Lung (tissue), 12 donors: Measurements from ENCODE around the gene NRP2. TPM values are rescaled to one million over a fixed set of nuclear protein-coding genes. Genes with fewer than 3 reads are reported as not detected.
A peak's percentile ranks its signal among the peaks of the same experiment; 100 is the strongest.

Source experiments
- ATAC-seq: fragments of 200-7000 bp; cut with Tn5 transposase; one replicate; pipeline ENCODE4 v1.9.1; 2020; ENCODE audit warnings: moderate number of reproducible peaks; ENCODE audit not compliant: insufficient read depth, low FRiP score
- DNase-seq, 3 donors: peaks; one replicate each; pipeline ENCODE4 v3.0.0-alpha.2; 2013 to 2017
- H3K27ac ChIP-seq, 2 donors: one replicate each; pipeline ENCODE4 v1.5.1; 2013; ENCODE audit warnings: mild to moderate bottlenecking in 2 of 2, moderate library complexity in 2 of 2, control low read depth in 1 of 2, inconsistent platforms in 1 of 2, low read depth in 1 of 2, low read length in 1 of 2
- H3K27me3 ChIP-seq, 3 donors: one replicate each; pipeline ENCODE4 v1.5.1; 2013; ENCODE audit warnings: low read length in 2 of 3; ENCODE audit not compliant: control insufficient read depth in 3 of 3, insufficient read depth in 3 of 3
- H3K36me3 ChIP-seq, 4 donors: one replicate each; pipeline ENCODE4 v1.5.1; 2013; ENCODE audit warnings: low read length in 4 of 4, mild to moderate bottlenecking in 1 of 4, moderate library complexity in 1 of 4; ENCODE audit not compliant: control insufficient read depth in 4 of 4, insufficient read depth in 4 of 4
- H3K4me1 ChIP-seq, 5 donors: one replicate each; pipeline ENCODE4 v1.5.1; 2013; ENCODE audit warnings: low read length in 5 of 5, mild to moderate bottlenecking in 2 of 5, moderate library complexity in 1 of 5; ENCODE audit not compliant: control insufficient read depth in 5 of 5, insufficient read depth in 5 of 5
- H3K4me3 ChIP-seq: one replicate; pipeline ENCODE4 v1.5.1; 2013; ENCODE audit warnings: mild to moderate bottlenecking, control low read depth, moderate library complexity
- H3K9ac ChIP-seq, 2 donors: one replicate each; pipeline ENCODE4 v1.5.1; 2013; ENCODE audit warnings: low read length in 2 of 2, control low read depth in 1 of 2; ENCODE audit not compliant: insufficient read depth in 1 of 2
- H3K9me3 ChIP-seq, 4 donors: one replicate each; pipeline ENCODE4 v1.5.1; 2013; ENCODE audit warnings: low read length in 3 of 4, mild to moderate bottlenecking in 1 of 4, moderate library complexity in 1 of 4; ENCODE audit not compliant: control insufficient read depth in 4 of 4, insufficient read depth in 3 of 4
- CTCF ChIP-seq: IDR thresholded peaks from 2 replicates; pipeline ENCODE4 v1.5.1; 2012; ENCODE audit warnings: mild to moderate bottlenecking; ENCODE audit errors: control extremely low read depth, extremely low read depth
- WGBS, 2 donors: extraction: QIAGEN DNeasy Blood & Tissue Kit; methylation state at CpG; one replicate each; pipeline ENCODE4 v1.1.7; 2013; 5-methylcytosine and 5-hydroxymethylcytosine counted together
- polyA plus RNA-seq, 2 donors: library from polyadenylated mRNA; stranded (reverse); fragments of 200-250 nt; gene quantifications; one replicate each; pipeline ENCODE4 v1.2.1, GENCODE V29; 2013
- total RNA-seq, 2 donors: library from RNA; depleted of rRNA in 1 of 2; stranded (reverse); fragments of >200 nt in 1 of 2; gene quantifications; one replicate each; pipeline ENCODE4 v1.2.1, GENCODE V29; 2014 to 2021
- donor health status: control.
- donor health status: control.
- donor health status: Bipolar disorder and iron deficiency.
- donor health status: healthy.
- donor health status: DM: yes; HTN: yes; CAD: no.

The NRP2 gene
- total and polyA plus RNA-seq, 4 donors = 20.4 to 125 (median 63.2) TPM

- no peaks in the 10 kb centered on the region for H3K36me3 ChIP-seq
- no peak for ATAC-seq
- H3K4me3 ChIP-seq = no peak overlapping the region
- 16 to 23% methylated on average over 3 of the region's 3 CpGs for WGBS, 2 donors
- H3K9ac ChIP-seq = no peak overlapping the region
- H3K27ac ChIP-seq = no peak overlapping the region
- DNase-seq = peak; percentile 78 to 89 (median 89)
- peaks cover 0 to 4% (median 3%) of the 10 kb centered on the region in 3 donors for H3K27me3 ChIP-seq
- peaks cover 0 to 40% (median 5%) of the 10 kb centered on the region in 5 donors for H3K4me1 ChIP-seq
- no peaks in the 10 kb centered on the region for H3K9me3 ChIP-seq
- peak; percentile 41 for TF ChIP-seq CTCF
These were observed 2.2 kb upstream of the NRP2 start for GRCh38 chr2:205680067-205680466.

- H3K4me3 ChIP-seq = no peak overlapping the region
- TF ChIP-seq CTCF = no peak
These were observed 1.4 kb upstream of the NRP2 start for GRCh38 chr2:205680903-205681302.

GRCh38 chr2:205681401-205682238 is 681 bp upstream of the NRP2 start:
- H3K4me1 ChIP-seq = peaks cover 0 to 50% (median 4%) of the 10 kb centered on the region in 5 donors
- DNase-seq (peak; percentile 53 to 66 (median 54)), ATAC-seq (no peak)
- peak overlapping the region; percentile 87 for H3K4me3 ChIP-seq
- peaks cover 0 to 4% (median 3%) of the 10 kb centered on the region in 3 donors for H3K27me3 ChIP-seq
- no peak for TF ChIP-seq CTCF
- H3K9ac ChIP-seq = peak overlapping the region; percentile 16 to 79
- H3K36me3 ChIP-seq = no peaks in the 10 kb centered on the region
- no peaks in the 10 kb centered on the region for H3K9me3 ChIP-seq
- H3K27ac ChIP-seq = peak overlapping the region; percentile 34 to 96
- 7% methylated on average over 47 to 49 of the region's 49 CpGs for WGBS, 2 donors

More at GRCh38 chr2:205680903-205681302, 1.4 kb upstream of the NRP2 start:
- Histone ChIP-seq H3K9me3 (no peaks in the 10 kb centered on the region), H3K36me3 (no peaks in the 10 kb centered on the region), H3K4me1 (peaks cover 0 to 44% (median 3%) of the 10 kb centered on the region in 5 donors), H3K27me3 (peaks cover 0 to 4% (median 3%) of the 10 kb centered on the region in 3 donors), H3K9ac (no peak overlapping the region), H3K27ac (no peak overlapping the region)
- ATAC-seq (no peak), DNase-seq (peak; percentile 29 to 52 (median 46))
- WGBS, 2 donors = 59 to 68% methylated on average over 4 of the region's 4 CpGs
